ENCODE results near the gene YKT6.
"Not testable (repeated sequence)": the region's sequence is repeated elsewhere in the genome, so short reads cannot be mapped to it uniquely, and the experiment has no call there.

Gene YKT6

DNA sequence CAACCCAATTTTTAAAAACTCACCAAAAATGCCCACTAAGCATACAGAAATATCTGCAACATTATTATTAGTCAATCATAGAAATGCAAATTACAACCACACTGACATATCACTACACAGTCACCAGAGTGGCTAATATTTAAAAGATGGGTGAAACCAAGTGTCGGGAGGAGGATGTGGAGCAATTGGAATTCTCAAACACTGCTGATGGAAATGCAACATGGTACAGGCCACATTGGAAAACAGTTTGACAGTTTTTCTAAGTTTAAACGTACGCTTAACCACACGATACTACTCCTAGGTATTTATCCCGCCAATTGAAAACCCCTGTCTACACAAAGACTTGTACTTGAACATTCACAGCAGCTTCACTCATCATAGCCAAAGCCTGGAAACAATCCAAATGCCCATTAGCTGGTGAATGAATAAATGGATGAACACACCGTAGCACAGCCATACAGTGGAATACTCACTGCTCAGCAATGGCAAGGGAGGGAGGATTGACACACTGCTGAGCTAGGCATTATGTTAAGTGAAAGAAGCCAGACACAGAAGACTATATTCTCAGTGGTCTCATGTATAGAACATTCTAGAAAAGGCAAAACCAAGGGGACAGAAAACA, 27.9 kb upstream of the YKT6 start:
- DNase-seq, result no peak

DNA sequence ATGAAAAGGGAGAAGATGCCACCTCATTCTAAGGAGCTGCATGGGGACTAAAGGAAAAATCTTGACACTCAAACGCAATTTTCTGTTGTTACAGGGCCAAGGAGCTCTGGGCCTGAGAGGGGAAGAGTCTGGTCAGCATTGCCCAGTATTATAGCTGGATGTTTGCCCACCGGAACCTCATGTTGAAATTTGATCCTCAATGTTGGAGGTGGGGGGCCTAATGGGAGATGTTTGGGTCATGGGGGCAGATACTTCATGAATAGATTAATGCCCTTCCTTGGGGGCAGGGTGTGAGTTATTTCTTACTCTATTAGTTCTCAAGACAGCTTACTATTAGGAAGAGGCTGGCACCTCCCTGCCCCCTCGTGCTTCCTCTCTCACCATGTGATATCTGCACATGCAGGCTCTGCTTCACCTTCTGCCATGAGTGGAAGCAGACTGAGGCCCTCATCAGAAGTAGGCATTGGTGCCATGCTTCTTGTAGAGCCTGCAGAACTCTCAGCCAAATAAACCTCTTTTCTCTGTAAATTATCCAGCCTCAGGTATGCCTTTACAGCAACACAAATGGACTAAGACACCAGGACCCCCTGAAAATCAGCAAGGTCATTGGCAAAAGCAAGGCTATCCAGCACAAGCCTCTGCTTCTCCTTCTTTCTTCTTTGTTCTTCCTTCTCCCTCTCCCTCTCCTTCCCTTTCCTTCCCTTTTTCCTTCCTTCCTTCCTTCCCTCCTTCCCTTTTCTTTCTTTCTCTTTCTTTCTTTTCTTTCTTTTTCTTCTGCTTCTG, 26.7 kb upstream of the YKT6 start:
- DNase-seq, result no peak

DNA sequence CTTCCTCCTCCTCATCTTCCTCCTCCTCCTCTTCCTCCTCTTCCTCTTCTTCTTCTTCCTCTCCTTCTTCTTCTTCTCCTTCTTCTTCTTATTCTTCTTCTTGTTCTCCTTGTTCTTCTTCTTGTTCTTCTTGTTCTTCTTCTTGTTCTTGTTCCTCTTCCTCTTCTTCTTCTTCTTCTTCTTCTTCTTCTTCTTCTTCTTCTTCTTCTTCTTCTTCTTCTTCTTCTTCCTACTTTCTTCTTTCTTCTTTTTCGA, 26.2 kb upstream of the YKT6 start:
- not testable (repeated sequence) for DNase-seq

DNA sequence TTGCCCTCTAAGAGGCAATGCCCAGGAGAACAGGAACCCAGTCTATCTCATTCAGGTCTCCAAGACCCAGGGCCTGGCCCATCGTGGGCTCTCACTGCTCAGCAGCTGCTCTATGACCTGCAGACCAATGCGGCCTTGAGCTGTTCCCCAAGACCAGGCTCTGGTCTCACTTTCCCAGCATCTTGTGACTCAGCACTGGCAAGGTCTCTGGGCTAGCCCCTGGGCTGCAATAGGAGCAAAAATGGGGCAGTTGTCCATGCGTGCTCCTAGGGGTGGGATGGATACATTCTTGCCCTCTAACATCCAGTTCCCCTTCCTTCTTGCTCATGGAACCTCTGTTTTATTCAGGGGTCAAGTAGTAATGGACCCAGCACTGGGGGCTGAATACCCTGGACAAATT, 25.0 kb upstream of the YKT6 start:
- no peak for DNase-seq

DNA sequence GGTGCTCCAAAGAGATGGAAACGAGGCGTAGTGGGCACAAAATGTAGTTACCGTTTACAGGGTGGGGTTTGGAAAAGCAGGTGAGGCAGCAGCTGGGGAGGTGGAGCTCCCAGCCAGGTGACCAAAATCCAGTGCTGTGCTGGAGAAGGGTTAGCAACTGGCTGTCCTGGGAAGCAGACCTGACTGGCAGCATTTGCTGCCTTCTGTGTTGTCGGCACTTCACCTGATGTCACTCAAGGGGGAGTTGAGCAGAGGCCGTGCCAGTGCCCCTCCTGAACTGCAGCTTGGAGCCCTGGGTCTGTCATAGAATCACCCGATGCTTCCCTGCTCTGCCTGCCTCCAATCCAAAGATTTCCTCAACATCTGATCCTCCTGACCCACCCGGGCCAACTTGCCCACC, 24.3 kb upstream of the YKT6 start:
- no peak for DNase-seq

DNA sequence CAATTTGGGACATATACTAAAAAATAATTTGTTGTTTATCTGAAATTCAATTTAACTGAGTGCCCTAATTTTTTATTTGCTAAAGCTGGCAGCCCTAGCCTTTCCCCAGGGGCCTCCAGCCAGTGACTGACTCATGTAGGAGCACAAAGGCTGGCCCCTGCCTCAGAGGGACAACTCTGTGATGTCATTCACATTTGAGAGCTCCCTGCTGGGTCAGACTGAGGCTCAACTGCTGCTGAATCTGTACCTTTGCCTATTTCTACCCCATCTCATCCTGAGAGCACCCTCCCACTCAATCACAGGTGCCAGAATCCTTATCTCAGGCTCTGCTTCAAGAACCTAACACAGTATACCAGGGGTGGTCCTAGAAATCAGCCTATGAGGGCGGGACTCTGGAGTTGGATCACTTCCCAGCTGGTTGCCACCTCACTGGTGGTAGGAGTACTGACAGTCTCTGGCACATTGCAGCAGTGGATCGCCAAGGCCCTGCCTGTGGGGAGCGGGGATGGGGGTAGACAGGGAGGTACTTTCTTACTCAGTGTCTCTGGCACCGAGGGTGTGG, 23.1 kb upstream of the YKT6 start:
- no peak for DNase-seq

DNA sequence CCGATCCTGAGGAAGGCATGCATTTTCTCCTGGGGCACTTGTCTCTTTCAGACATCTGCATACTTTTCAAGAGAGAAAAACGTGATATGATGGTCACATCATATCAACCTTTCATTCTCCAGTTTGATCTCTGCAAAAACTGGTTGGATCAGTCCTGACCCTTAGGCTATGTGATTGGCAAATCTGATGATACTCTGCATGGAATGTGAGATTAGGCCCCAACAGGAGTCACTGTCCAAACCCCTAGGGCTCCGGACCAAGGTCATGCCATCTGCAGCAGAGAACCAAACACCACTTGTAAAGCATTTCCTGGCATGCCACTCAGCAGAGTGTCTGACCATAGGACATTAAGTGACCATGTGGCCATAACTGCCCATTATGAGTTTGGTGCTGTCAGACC, 20.1 kb upstream of the YKT6 start:
- DNase-seq, result no peak

DNA sequence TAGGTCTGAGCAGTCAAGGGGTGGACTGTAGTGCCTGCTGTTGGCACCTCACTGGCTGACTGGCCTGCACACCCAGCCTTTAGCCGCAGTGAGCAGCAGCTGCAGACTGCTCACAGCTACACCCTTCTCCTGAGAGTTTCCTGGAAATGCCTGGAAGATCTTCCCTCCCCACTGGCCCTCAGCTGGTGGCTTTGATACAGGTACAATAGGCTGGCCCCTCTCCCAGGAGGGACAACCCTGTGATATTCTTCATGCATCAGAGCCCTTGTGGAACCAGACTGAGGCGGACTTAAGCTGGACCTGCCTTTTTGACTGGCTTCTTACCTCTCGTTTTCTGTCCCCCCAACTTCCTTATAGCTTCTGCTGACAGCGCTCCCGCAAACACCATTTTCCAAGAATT, 18.0 kb upstream of the YKT6 start:
- DNase-seq, result no peak

DNA sequence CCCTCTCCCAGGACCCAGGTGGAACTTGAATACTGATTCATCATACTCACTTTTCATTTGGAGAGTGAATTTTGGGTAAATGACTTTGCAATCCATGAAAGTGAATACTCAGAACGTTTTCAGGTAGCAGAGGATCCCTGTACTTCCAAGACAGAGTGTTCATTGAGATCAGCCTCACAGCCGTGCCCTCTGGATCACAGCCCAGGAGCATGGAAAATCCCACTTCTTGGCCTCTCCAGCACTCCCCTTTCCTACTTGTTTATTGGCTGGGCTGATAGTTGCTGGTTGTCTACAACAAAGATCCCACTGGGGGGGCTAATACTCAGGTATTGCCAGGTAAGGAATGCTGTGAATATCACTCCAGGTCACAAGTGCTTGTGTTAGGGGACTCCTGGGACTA, 17.4 kb upstream of the YKT6 start:
- DNase-seq, result no peak

DNA sequence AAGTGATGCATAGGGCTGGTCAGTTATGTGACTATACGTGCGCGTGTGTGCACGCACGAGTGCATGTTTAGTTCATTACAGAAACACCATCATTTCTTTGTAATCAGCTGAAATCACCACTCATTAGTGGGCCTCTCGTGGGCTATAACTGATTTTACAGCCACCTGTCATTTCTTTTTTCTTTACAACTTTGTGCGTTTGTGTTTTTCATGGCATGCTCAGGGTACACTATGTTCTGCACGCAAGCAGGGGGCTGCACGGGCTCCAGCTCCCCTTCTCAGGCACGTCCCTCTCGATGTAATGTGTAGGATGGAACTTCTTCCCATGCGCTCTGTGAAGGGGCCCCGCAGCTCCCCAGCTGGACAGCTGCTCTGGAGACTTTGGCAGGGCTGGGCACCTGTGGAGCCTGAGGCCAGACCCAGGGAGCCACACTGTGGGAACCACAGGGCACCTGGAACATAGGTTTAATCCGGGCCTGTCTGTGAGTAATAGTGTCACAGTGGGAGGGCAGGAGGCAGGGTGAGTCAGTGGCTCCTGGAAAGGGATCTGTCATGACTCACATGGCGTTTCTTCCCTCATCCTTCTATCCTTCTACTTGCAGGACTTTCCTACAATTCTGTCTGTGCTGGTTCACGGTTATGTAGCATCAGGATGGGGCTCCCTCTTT, 16.4 kb upstream of the YKT6 start:
- DNase-seq, result no peak

DNA sequence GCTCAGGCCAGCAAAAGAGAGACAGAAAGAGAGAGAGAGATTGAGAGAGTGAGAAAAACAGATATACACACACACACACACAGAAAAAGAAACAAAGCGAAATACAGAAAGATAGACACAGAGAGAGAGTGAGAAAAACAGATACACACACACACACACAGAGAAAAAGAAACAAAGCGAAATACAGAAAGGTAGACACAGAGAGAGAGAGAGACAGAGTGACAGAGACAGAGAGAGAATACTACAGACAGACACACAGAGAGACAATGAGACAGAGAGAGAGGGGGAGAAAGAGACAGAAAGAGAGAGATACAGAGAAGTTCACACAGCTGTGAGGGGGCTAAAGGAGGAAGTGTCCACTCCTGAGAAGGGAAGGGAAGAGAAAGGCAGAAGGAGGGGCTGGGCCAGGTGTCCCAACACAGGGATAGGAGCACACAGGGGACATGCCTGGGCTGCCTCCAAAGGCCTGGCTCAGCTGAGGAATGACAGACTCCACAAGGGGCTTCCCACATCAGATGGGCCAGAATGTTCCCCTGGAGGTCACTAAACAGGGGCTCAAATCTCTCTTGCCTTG, 15.8 kb upstream of the YKT6 start:
- no peak for DNase-seq

DNA sequence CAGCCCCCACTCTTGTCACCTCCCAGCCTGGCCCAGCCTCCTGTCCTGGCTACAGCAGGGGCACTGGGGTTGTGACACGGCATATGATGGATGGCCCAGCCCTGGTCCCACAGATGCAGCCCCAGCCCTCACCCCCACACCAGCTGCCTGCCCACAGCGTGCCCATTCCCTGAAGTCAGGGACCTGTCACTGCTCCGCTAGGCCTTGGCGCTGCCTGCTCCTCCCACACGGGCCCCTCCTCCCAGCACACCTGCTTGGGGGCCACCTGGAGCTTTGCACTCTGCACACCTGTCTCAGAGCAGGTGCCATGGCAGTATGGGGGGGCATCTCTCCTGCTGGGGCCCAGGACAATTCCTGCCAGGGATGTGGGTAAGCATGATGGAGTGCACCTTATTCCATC, 15.0 kb upstream of the YKT6 start:
- DNase-seq, result no peak

DNA sequence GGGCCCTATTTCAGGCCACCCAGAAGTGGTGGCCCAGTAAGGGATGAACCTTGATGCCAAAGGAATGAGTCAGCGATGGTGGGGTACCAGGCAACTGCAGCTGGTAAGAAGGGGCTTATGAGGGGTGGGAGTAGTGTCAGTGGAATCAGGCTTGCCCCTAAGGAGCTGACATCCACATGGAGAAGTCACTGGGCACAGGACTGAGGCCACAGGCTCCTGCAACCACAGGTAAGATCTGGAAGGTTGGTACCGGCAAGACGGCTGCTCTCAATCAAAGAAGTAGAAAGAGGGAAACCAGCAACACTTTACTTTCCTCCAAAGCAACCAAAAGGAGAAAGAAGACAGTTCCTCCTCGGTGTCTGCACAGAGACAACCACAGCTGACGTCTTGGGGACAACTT, 14.0 kb upstream of the YKT6 start:
- DNase-seq, result no peak

DNA sequence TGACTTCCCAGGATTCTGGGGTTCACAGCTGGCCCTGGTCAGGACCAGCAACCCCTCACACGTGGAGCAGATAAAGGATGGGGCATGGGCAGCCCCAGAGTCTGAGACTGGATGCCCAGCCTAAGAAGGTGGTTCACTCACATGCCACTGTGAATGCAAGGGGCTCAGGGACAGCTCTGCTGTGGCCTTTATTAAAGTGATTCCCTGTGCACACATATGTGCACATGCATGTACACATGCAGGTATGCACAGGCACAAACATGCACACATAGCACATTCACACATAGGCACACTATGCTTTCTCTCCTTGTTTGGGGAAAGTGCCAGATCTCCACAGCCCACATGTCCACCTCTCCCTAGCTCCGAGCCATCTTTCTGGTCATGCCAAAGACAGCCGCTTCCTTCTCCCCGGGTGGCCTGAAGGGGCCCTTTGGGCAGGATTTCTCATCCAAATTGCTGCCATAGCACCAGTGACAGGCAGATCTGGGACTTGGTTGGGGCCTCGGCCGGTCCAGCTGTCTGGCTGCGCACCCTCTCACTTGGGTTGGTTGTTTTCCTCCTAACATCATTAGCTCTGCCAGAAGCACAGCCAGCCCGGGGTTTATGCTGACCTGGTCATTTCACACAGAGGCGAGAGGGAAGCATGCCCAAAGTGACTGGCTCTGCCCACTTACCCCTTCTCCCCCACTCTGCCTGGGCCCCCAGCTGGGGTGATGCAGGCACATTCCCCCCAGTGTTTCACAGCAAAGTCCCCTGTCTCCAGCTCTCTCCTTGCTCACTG, 13.0 kb upstream of the YKT6 start:
- DNase-seq, result no peak

DNA sequence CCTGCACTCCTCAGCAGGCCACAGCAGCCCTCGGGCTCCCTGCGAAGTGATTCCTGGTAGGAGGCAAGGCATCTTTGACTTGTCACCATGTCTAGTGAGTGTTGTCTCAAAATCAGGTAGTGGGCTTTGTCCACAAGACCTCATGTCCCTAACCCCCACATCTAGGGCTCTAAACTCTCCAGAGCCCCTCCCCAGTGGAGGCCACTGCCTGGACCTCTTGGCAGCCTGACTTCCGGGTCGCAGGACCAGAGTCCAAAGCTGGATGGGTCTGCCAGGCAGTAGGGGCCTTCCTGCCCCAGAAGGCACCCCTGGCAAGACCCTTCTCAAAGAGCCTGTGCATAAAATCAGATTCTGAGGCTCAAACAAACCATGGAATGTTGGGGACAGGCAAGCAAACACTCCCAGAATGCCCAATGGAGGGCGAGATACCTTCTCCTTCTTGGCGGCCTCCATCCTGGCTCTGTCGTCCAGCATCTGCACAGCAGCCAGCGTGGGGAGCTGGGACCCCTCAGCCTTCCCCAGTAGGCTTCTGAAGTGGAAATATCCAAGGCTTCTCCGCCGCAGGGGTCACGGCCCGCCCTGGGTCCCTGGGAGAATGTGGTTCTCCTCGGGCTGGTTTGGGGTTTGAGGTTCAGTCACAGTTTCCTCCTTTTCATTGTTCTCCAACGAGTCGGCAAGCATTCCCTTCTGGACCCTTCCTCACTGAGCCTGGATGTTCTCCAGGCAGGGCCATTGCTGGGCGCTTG, 12.1 kb upstream of the YKT6 start:
- DNase-seq, result no peak

DNA sequence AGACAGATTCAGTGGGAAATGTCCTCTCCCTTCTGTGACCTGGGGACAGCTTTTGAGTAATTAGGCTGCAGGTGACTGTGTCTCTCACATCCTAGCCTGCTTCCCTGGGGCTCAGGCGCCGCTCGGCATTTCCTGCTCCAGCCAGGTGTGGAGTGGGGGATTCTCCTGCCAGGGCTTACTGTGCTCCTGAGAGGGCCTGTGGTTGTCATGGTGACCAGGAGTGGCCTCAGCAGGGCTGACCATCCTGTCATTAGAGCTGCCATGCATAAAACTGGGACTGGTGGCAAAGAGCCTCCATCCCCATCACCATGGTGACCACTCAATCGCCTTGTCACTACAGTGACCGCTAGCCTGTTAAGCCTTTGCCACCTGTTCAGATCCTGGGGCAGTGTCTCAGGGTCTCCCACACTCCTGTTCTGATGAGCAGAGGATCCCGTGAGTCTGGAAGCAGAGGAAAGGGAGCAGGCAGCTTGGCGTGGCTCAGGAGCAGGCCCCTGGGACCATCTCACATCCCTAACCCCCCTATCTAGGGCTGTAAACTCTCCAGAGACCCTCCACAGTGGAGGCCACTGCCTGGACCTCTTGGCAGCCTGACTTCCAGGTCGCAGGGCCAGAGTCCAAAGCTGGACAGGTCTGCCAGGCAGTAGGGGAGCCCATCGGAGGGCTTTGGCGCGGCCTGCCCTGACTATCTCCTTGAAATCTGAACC, 11.3 kb upstream of the YKT6 start, which contains the start of gene GCK:
Gene GCK, minus strand, starts transcription at position 154 of the 707 bp plus-strand sequence. CDS start 486 bp downstream, outside the sequence.
- no peak for DNase-seq

DNA sequence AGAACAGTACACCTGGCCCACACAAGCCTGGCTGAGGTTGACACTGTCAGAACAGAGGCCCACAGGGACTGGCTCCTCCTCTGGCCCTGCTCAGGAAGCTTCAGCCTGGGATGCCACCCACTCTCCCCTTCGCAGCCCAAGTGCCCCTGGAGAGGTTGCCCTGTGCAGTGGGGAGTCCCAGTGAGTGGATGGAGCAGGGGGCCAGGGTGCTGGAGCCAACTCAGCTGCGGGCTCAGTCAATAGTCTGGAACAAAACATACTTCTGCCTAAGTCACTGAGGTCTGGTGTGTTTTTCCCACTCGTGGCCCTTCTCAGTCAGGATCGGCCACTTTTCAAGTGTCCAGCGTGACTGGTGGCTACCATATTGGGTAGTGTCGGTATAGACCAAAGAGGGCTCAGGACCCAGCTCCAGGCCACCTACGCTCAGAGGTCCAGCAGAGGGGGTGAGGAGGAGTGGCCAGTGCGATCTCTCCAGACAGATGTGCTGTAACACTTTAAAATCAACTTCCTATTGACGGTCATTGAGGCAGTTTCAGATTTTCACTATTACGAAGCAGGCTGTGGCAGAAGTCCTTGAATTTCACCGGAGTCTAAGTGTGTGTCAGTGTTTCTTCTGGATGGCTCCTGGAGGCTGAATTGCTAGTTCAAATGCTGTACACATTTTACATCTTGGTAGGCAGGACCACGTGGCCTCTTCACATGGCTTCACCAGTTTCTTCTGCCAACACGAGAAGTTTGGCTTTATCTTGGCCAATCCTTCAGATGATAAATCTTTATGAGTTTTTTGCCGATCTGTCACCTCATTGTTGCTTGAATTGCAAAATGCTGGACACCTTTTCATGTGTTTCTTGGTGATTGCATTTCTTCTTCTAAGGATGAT, 10.5 kb upstream of the YKT6 start:
- DNase-seq, result no peak

DNA sequence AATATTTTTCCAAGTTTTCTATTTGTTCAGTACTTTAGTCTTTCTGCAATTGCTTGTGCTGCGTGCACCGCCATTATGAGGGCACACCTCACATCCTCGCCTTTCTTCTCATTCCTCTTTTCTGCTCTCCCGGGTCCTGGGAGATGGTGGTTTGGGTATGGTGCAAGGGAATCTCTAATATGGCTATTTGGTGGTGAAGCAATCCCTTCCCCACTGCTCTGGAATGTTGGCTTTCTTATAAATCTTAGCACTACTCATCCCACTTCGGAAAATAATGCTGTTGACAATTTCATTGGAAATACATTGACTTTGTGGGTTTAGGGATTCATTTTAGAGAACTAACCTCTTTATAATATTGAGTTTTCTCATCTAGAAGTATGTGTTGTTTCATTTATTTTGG, 9.6 kb upstream of the YKT6 start:
- no peak for DNase-seq

DNA sequence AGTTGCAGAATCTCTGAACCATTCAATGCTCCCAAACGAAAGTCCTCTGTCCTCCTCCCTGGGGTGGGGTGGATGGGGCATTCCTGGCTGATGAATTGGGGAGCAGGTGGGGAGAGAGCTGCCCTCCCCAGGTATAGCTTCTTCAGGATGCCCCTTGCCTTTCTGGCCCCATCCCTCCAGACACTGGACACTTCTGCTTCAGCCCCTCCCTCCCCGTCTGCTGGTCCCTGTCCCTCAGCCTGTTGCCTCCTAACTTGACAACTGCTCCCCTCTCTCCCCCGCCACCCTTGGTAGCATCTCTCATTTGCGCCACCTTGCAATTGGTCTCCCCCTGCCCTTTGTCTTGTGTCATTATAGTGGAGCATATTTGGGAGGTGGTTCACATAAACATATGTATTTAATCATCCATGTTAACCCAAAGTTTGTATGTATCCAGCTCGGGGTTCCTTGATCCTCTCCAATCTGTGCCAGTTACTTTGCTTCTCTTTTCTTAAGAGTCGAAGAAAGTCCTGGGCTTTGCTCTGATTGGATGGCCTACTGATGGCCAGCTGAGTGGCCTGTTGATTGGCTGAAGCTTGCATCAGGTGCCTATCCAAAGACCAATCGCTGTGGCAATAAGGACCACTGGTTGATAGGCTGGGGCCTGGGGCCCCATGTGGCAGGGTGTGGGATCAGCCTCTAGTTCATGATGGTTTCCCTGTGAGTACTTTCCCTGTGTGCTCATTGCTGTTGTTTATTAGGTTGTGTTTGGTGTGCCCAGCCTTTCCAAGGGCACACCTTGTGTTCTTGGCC, 7.6 kb upstream of the YKT6 start:
- DNase-seq, result no peak

DNA sequence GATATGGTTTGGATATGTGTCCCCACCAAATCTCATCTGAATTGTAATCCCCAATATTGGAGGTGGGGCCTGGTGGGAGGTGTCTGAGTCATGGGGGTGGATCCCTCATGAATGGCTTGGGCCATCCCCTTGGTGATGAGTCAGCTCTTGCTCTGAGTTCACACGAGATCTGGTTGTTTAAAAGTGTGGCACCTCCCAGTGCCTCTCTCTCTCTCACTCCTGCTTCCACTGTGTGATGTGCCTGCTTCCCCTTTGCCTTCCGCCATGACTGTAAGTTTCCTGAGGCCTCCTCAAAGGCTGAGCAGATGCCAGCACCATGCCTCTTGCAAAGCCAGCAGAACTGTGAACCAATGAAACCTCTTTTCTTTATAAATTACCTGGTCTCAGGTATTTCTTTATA, 6.7 kb upstream of the YKT6 start:
- no peak for DNase-seq
